A549 (cell line): ENCODE results near the gene SLC35F4. TPM values are rescaled to one million over a fixed set of nuclear protein-coding genes. Genes with fewer than 3 reads are reported as not detected.

Experiments
- ATAC-seq, 2 experiments: fragments of 200-7000 bp in 1 of 2; fragments of >200 bp in 1 of 2; cut with Nextera tagmentation in 1 of 2; cut with Tn5 transposase in 1 of 2; 3 replicates each; pipeline versions ENCODE4 v1.8.0 to v1.9.1; 2018 to 2020; ENCODE audit warnings: mild to moderate bottlenecking in 1 of 2, moderate library complexity in 1 of 2
- CTCF ChIA-PET: fragments of 300-600 bp; sonication (Branson Sonifier 250); formaldehyde crosslinking; extraction: SDS; loops from one replicate; lab custom pipeline; 2021; ENCODE audit warnings: antibody characterized with exemption, inconsistent platforms; lab: Yijun Ruan, JAX
- POLR2A ChIA-PET: fragments of 350-600 bp; formaldehyde crosslinking; extraction: SDS; loops from one replicate; lab custom pipeline; 2021; ENCODE audit warnings: antibody characterized with exemption, inconsistent platforms; lab: Yijun Ruan, JAX
- DNase-seq, 2 experiments: peaks; one replicate each; pipeline versions ENCODE4 v3.0.0 to v3.0.0-alpha.2; 2011 to 2016; ENCODE audit warnings: low read depth in 1 of 2, low spot score in 1 of 2
- FAIRE-seq: peaks from 2 replicates; lab custom pipeline; 2011; peaks lifted over from hg19 to GRCh38; lab: Jason Lieb, UNC
- H3K27ac ChIP-seq, 2 experiments: fragments of >200 bp; sonication (Bioruptor Twin); formaldehyde crosslinking; 3 replicates each; pipeline ENCODE4 v1.5.1; 2016 to 2017
- H3K4me1 ChIP-seq: fragments of >200 bp; sonication (Bioruptor Twin); formaldehyde crosslinking; 3 replicates; pipeline ENCODE4 v1.6.1; 2016
- H3K4me2 ChIP-seq: fragments of >200 bp; sonication (Bioruptor Twin); formaldehyde crosslinking; 3 replicates; pipeline ENCODE4 v1.6.1; 2016
- H3K4me3 ChIP-seq: fragments of >200 bp; sonication (Bioruptor Twin); formaldehyde crosslinking; 3 replicates; pipeline ENCODE4 v1.5.1; 2016
- H3K9me3 ChIP-seq: fragments of >200 bp; sonication (Bioruptor Twin); formaldehyde crosslinking; 3 replicates; pipeline ENCODE4 v1.6.1; 2016
- CBX2 ChIP-seq: fragments of 200-600 bp; sonication (generic); IDR thresholded peaks from 2 replicates; pipeline ENCODE4 v1.6.1; 2016; ENCODE audit warnings: low read depth, mild to moderate bottlenecking, borderline replicate concordance
- CBX8 ChIP-seq: fragments of 200-600 bp; sonication (generic); IDR thresholded peaks from 2 replicates; pipeline ENCODE4 v1.6.1; 2016
- CTCF ChIP-seq: fragments of >200 bp; sonication (Bioruptor Twin); formaldehyde crosslinking; IDR thresholded peaks from 3 replicates; pipeline ENCODE4 v1.5.1; 2016
- ELK1 ChIP-seq: fragments of 150-350 bp; IDR thresholded peaks from 2 replicates; pipeline ENCODE4 v1.6.1; 2014; ENCODE audit warnings: low read depth, mild to moderate bottlenecking, low read length
- ESRRA ChIP-seq: fragments of 150-350 bp; IDR thresholded peaks from 2 replicates; pipeline ENCODE4 v1.6.1; 2014; ENCODE audit warnings: mild to moderate bottlenecking, low read length, borderline replicate concordance
- FOSB ChIP-seq: fragments of 250-450 bp; sonication (Bioruptor Pico); IDR thresholded peaks from 2 replicates; pipeline ENCODE4 v1.5.0; 2020; ENCODE audit warnings: mild to moderate bottlenecking, moderate library complexity
- FOSL2 ChIP-seq, 2 experiments: fragments of 450-650 bp in 1 of 2; fragments of >200 bp in 1 of 2; sonication (Bioruptor Twin) in 1 of 2; formaldehyde crosslinking; IDR thresholded peaks; 2 replicates each; pipeline versions ENCODE4 v1.5.0 to v1.6.1; 2016 to 2020; ENCODE audit warnings: mild to moderate bottlenecking in 1 of 2, moderate library complexity in 1 of 2
- GATA3 ChIP-seq: IDR thresholded peaks from 2 replicates; pipeline ENCODE4 v1.6.1; 2012; ENCODE audit warnings: borderline replicate concordance
- HMGXB4 ChIP-seq: fragments of 250-450 bp; sonication (Bioruptor Pico); IDR thresholded peaks from 2 replicates; pipeline ENCODE4 v1.5.0; 2021; ENCODE audit warnings: mild to moderate bottlenecking, moderate library complexity, borderline replicate concordance
- HOXA7 ChIP-seq: fragments of 250-450 bp; sonication (Bioruptor Pico); IDR thresholded peaks from 2 replicates; pipeline ENCODE4 v1.5.0; 2020; ENCODE audit warnings: mild to moderate bottlenecking, moderate library complexity
- JUNB ChIP-seq: fragments of >200 bp; sonication (Bioruptor Twin); formaldehyde crosslinking; IDR thresholded peaks from 2 replicates; pipeline ENCODE4 v1.6.1; 2016
- KDM1A ChIP-seq: fragments of 200-600 bp; sonication (generic); IDR thresholded peaks from 2 replicates; pipeline ENCODE4 v1.6.1; 2016; ENCODE audit warnings: low read depth, mild to moderate bottlenecking
- KDM5A ChIP-seq: fragments of 200-600 bp; sonication (generic); IDR thresholded peaks from 2 replicates; pipeline ENCODE4 v1.6.1; 2016; ENCODE audit warnings: antibody characterized with exemption, mild to moderate bottlenecking
- PBX3 ChIP-seq: IDR thresholded peaks from 2 replicates; pipeline ENCODE4 v1.6.1; 2012
- POLR2A ChIP-seq: IDR thresholded peaks from 2 replicates; pipeline ENCODE4 v1.6.1; 2012; ENCODE audit warnings: mild to moderate bottlenecking, low read length
- RAD21 ChIP-seq, 2 experiments: fragments of >200 bp in 1 of 2; sonication (Bioruptor Twin) in 1 of 2; formaldehyde crosslinking in 1 of 2; IDR thresholded peaks in 1 of 2; conservative IDR thresholded peaks in 1 of 2; 2 replicates in 1 of 2; 3 replicates in 1 of 2; pipeline ENCODE4 v1.6.1; 2012 to 2018; ENCODE audit warnings: inconsistent platforms in 1 of 2
- RCOR1 ChIP-seq: fragments of 150-350 bp; IDR thresholded peaks from 2 replicates; pipeline ENCODE4 v1.6.1; 2014; ENCODE audit warnings: antibody characterized with exemption, low read length, low read depth
- SMC3 ChIP-seq: fragments of >200 bp; sonication (Bioruptor Twin); formaldehyde crosslinking; IDR thresholded peaks from 3 replicates; pipeline ENCODE4 v1.6.1; 2018; ENCODE audit warnings: inconsistent platforms
- TP53 ChIP-seq: fragments of 250-450 bp; sonication (Bioruptor Pico); IDR thresholded peaks from 2 replicates; pipeline ENCODE4 v1.5.0; 2021; ENCODE audit warnings: mild to moderate bottlenecking, moderate library complexity
- ZC3H11A ChIP-seq: fragments of 450-650 bp; IDR thresholded peaks from 2 replicates; pipeline ENCODE4 v1.6.1; 2014; ENCODE audit warnings: antibody characterized with exemption, mild to moderate bottlenecking
- ZNF302 ChIP-seq: fragments of 250-450 bp; sonication (Bioruptor Pico); IDR thresholded peaks from 2 replicates; pipeline ENCODE4 v1.9.0; 2021; ENCODE audit warnings: inconsistent platforms, mild to moderate bottlenecking, moderate library complexity
- WGBS: methylation state at CpG from one replicate; pipeline ENCODE4 v1.1.6; 2017; ENCODE audit errors: missing lambda C conversion rate; 5-methylcytosine and 5-hydroxymethylcytosine counted together
- polyA plus RNA-seq, 4 experiments: library from polyadenylated mRNA; depleted of rRNA in 3 of 4; stranded (reverse); fragments of >200 nt; fragmentation: RNase III in 1 of 4; extraction: RNeasy Plus Mini Kit Qiagen cat#74134 plus additional on column Dnase treatment in 1 of 4; gene quantifications; 2 replicates in 3 of 4; 3 replicates in 1 of 4; pipeline ENCODE4 v1.2.3, GENCODE V29; 2011 to 2017

Gene SLC35F4
- polyA plus RNA-seq, 2 of the 4 experiments (the other 2 are of a cell fraction): not detected

DNA sequence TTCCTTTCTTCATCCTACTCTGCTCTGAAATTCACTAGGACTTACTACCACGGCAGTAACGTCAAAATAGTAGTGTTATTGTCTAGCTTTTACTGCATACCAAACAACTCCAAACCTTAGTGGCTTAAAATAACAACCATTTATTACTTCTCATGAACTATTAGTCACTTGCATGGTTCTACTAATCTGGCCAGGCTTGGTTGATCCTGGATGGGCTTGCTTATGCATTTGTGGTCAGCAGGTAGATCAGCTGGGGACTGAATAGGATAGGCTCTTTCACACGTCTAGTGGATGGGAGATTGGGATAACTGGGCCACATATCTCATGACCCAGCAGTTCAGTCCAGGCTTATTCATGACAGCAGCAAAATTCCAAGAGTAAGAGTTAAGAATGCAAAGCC is 9.4 kb upstream of the SLC35F4 start:
- DNase-seq: no peak
- 0% methylated on average over 3 of the region's 3 CpGs for WGBS
- TF ChIP-seq FOSL2 (IDR thresholded peaks at IDR 0.05): no peak
- TF ChIP-seq FOSL2 (CRISPR knock-in tag; IDR thresholded peaks at IDR 0.05): no peak
- TF ChIP-seq GATA3: no peak
- TF ChIP-seq JUNB: no peak
- no peak for TF ChIP-seq HMGXB4 (CRISPR knock-in tag)
- TF ChIP-seq FOSB: no peak
- no peak for TF ChIP-seq ESRRA
- no peak for TF ChIP-seq TP53 (CRISPR knock-in tag)
- no peak for TF ChIP-seq HOXA7 (CRISPR knock-in tag)
- TF ChIP-seq KDM1A: no peak
- no peak for TF ChIP-seq RCOR1
- no peak for TF ChIP-seq CBX2
- no peak for TF ChIP-seq ELK1
- TF ChIP-seq ZNF302 (CRISPR knock-in tag): no peak
- TF ChIP-seq KDM5A: no peak
- TF ChIP-seq, all 56 proteins: peak for 0
- Histone ChIP-seq H3K27ac (no peak overlapping the region), H3K4me2 (no peak overlapping the region), H3K4me1 (no peaks in the 10 kb centered on the region), H3K9me3 (no peaks in the 10 kb centered on the region), H3K4me3 (no peak overlapping the region)
- no peak for FAIRE-seq
- CTCF ChIA-PET: interaction anchor here (0.9 kb wide), 1 partner anchor 183 kb away, joined by 3 read pairs; no protein-coding TSS in a partner anchor
- no peak for ATAC-seq
- POLR2A ChIA-PET: no interaction called here

- Histone ChIP-seq H3K4me3 (no peak overlapping the region), H3K4me1 (no peaks in the 10 kb centered on the region), H3K27ac (no peak overlapping the region), H3K9me3 (no peaks in the 10 kb centered on the region), H3K4me2 (no peak overlapping the region)
- DNase-seq (peak; percentile 21 to 43), ATAC-seq (peak; percentile 75 to 89), FAIRE-seq (no peak)
- ChIA-PET POLR2A (no interaction called here), CTCF (interaction anchor here (0.6 to 3.2 kb wide), 29 partner anchors 12 to 386 kb away, joined by 3 to 40 read pairs (median 4); partner anchors contain the start of gene CCDC198)
- 44% methylated on average over 2 of the region's 2 CpGs for WGBS
- TF ChIP-seq CBX8: no peak
- no peak for TF ChIP-seq ELK1
- peak; percentile 65 to 68 for TF ChIP-seq RAD21 (conservative IDR thresholded peaks at IDR 0.05 in 1 of 2, IDR thresholded peaks at IDR 0.05 in 1 of 2)
- TF ChIP-seq SMC3: peak; percentile 81
- TF ChIP-seq KDM5A: no peak
- no peak for TF ChIP-seq ZC3H11A
- TF ChIP-seq POLR2A: no peak
- peak; percentile 67 for TF ChIP-seq CTCF
- TF ChIP-seq PBX3: no peak
- TF ChIP-seq, all 56 proteins: peak for 3
Measured at GRCh38 chr14:57871459-57872080, 5.7 kb upstream of the SLC35F4 start.
